Mammary epithelial cell (primary cell): Measurements from ENCODE around the gene PLK5.

Source experiments
- EZH2 ChIP-seq: IDR thresholded peaks from 2 replicates; pipeline ENCODE4 v1.6.1; 2012; ENCODE audit warnings: low read length, inconsistent platforms, borderline replicate concordance
- TF ChIP-seq, protein P1 (sequence below), 2 donors: IDR thresholded peaks in 1 of 2; conservative IDR thresholded peaks in 1 of 2; 2 replicates each; pipeline ENCODE4 v1.5.1; 2011 to 2012; ENCODE audit warnings: inconsistent platforms in 2 of 2, low read length in 2 of 2, mild to moderate bottlenecking in 2 of 2, control low read depth in 1 of 2, low read depth in 1 of 2; ENCODE audit not compliant: insufficient read depth in 1 of 2; ENCODE audit errors: extremely low read depth in 1 of 2

DNA sequence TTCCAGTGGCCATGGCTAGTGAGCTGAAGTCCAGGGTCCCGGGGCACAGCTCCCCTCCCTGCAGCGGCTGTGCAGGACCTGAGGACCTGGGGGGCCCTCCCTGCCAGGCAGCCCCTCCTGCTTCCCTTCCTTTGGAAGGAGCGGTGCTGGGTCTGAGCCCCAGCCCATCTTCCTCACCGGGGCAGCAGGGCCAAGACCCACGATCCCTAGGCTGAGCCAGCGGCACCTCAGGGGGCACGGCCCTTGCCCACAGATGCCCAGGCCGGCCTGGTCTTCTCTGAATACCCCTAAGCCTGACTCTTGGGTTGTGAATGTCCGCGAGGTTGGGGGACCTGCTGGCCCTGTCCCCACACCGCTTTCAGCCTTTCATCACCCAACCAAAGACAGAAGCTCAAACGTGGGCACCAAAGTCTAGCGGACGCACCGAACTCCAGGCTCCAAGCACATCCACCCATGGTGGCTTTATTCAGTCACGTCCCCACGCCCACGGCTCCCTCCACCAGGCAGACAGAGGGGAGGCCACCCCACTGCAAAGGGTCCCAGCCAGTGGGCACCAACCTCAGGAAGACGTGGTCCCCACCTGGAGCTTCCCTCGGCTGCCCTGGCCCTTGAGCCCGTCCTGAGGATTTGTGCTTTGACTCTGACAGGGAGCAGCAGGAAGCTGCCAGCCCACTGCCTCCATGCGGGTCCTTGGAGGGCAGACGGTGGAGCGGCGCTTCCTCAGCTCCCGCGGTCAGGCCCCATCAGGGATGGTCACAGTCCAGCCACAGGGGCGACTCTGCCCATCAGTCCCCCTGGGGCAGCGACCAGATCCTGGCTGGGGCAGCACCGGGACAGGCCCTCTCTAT, 52.6 kb downstream of the PLK5 start:
- TF ChIP-seq, protein P1, sequence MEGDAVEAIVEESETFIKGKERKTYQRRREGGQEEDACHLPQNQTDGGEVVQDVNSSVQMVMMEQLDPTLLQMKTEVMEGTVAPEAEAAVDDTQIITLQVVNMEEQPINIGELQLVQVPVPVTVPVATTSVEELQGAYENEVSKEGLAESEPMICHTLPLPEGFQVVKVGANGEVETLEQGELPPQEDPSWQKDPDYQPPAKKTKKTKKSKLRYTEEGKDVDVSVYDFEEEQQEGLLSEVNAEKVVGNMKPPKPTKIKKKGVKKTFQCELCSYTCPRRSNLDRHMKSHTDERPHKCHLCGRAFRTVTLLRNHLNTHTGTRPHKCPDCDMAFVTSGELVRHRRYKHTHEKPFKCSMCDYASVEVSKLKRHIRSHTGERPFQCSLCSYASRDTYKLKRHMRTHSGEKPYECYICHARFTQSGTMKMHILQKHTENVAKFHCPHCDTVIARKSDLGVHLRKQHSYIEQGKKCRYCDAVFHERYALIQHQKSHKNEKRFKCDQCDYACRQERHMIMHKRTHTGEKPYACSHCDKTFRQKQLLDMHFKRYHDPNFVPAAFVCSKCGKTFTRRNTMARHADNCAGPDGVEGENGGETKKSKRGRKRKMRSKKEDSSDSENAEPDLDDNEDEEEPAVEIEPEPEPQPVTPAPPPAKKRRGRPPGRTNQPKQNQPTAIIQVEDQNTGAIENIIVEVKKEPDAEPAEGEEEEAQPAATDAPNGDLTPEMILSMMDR (conservative IDR thresholded peaks at IDR 0.05 in 1 of 2, IDR thresholded peaks at IDR 0.05 in 1 of 2; ENCODE audit: extremely low read depth in 1 of 2, insufficient read depth in 1 of 2, low read depth in 1 of 2, low read length in 2 of 2): no peak
- TF ChIP-seq EZH2: no peak
